ENCODE measurements around the gene EME2. TPM values are rescaled to one million over a fixed set of nuclear protein-coding genes. Genes with fewer than 3 reads are reported as not detected.
A peak's percentile ranks its signal among the peaks of the same experiment; 100 is the strongest.

Gene EME2
- total RNA-seq, 2 experiments from 2014 or later, result 28.7 to 36.3 TPM

- POLR2A ChIA-PET, result interaction anchor here (1.0 to 6.3 kb wide), 4 partner anchors 9 to 191 kb away, joined by 3 to 88 read pairs (median 4); partner anchors contain the start of genes FAHD1, MAPK8IP3, NUBP2 and RPS2
- no peaks in the 10 kb centered on the region for H3K9me3 Mint-ChIP-seq
- peaks cover 4% of the 10 kb centered on the region for H3K4me1 Mint-ChIP-seq
- DNase-seq (no peak), ATAC-seq (ENCODE audit: low read depth) (peak; percentile 7)
- H3K4me3 Mint-ChIP-seq, result peak overlapping the region; percentile 99
- H3K36me3 Mint-ChIP-seq, result peaks cover 4% of the 10 kb centered on the region
- peak overlapping the region; percentile 65 for H3K27ac Mint-ChIP-seq
- H3K27me3 Mint-ChIP-seq, result no peaks in the 10 kb centered on the region
These were observed 1.3 kb downstream of the EME2 start for GRCh38 chr16:1773703-1774447.

GRCh38 chr16:1774448-1774780, 1.8 kb downstream of the EME2 start:
- peaks cover 4% of the 10 kb centered on the region for H3K36me3 Mint-ChIP-seq
- no peak overlapping the region for H3K27ac Mint-ChIP-seq

GRCh38 chr16:1775006-1775845, 2.6 kb downstream of the EME2 start:
- Mint-ChIP-seq H3K27ac (no peak overlapping the region), H3K36me3 (peaks cover 2% of the 10 kb centered on the region), H3K4me3 (no peak overlapping the region), H3K27me3 (no peaks in the 10 kb centered on the region), H3K4me1 (peaks cover 4% of the 10 kb centered on the region), H3K9me3 (no peaks in the 10 kb centered on the region)
- DNase-seq (no peak), ATAC-seq (ENCODE audit: low read depth) (no peak)
- POLR2A ChIA-PET, result interaction anchor here (1.8 to 6.3 kb wide), 2 partner anchors 8 to 70 kb away, joined by 6 to 88 read pairs; partner anchors contain the start of genes MAPK8IP3, NUBP2 and SPSB3

More at GRCh38 chr16:1774448-1774780, 1.8 kb downstream of the EME2 start:
- Mint-ChIP-seq H3K4me1 (peaks cover 4% of the 10 kb centered on the region), H3K4me3 (peak overlapping the region; percentile 99), H3K27me3 (no peaks in the 10 kb centered on the region), H3K9me3 (no peaks in the 10 kb centered on the region)
- POLR2A ChIA-PET, result interaction anchor here (1.0 to 6.3 kb wide), 4 partner anchors 9 to 190 kb away, joined by 3 to 88 read pairs (median 4); partner anchors contain the start of genes FAHD1, MAPK8IP3, NUBP2 and RPS2
- ATAC-seq (ENCODE audit: low read depth) (no peak), DNase-seq (no peak)

GRCh38 chr16:1775846-1776671, 3.4 kb downstream of the EME2 start:
- ATAC-seq (ENCODE audit: low read depth), result no peak
- no peak overlapping the region for H3K27ac Mint-ChIP-seq
- no peak overlapping the region for H3K4me3 Mint-ChIP-seq
- POLR2A ChIA-PET, result no interaction called here
- no peaks in the 10 kb centered on the region for H3K27me3 Mint-ChIP-seq
- no peaks in the 10 kb centered on the region for H3K9me3 Mint-ChIP-seq
- peaks cover 8% of the 10 kb centered on the region for H3K4me1 Mint-ChIP-seq
- DNase-seq, result no peak
- peaks cover 2% of the 10 kb centered on the region for H3K36me3 Mint-ChIP-seq

- Mint-ChIP-seq H3K4me1 (peaks cover 13% of the 10 kb centered on the region), H3K36me3 (peaks cover 2% of the 10 kb centered on the region), H3K9me3 (no peaks in the 10 kb centered on the region), H3K27me3 (no peaks in the 10 kb centered on the region), H3K27ac (no peak overlapping the region), H3K4me3 (no peak overlapping the region)
- POLR2A ChIA-PET, result no interaction called here
- no peak for ATAC-seq (ENCODE audit: low read depth)
- no peak for DNase-seq
These were observed 4.0 kb downstream of the EME2 start for GRCh38 chr16:1776672-1776955.

- Mint-ChIP-seq H3K36me3 (peaks cover 5% of the 10 kb centered on the region), H3K27ac (no peak overlapping the region), H3K27me3 (no peaks in the 10 kb centered on the region), H3K9me3 (no peaks in the 10 kb centered on the region), H3K4me3 (no peak overlapping the region), H3K4me1 (peaks cover 15% of the 10 kb centered on the region)
- no peak for ATAC-seq (ENCODE audit: low read depth)
- no peak for DNase-seq
- POLR2A ChIA-PET, result no interaction called here
These were observed 4.4 kb downstream of the EME2 start for GRCh38 chr16:1776991-1777374.

- POLR2A ChIA-PET, result no interaction called here
- Mint-ChIP-seq H3K27me3 (no peaks in the 10 kb centered on the region), H3K4me3 (no peak overlapping the region), H3K27ac (no peak overlapping the region), H3K36me3 (peaks cover 3% of the 10 kb centered on the region), H3K4me1 (peaks cover 12% of the 10 kb centered on the region), H3K9me3 (no peaks in the 10 kb centered on the region)
- ATAC-seq (ENCODE audit: low read depth) (no peak), DNase-seq (no peak)
These were observed 5.0 kb downstream of the EME2 start for GRCh38 chr16:1777375-1778199.

- Mint-ChIP-seq H3K4me1 (peaks cover 14% of the 10 kb centered on the region), H3K27me3 (no peaks in the 10 kb centered on the region), H3K36me3 (peaks cover 3% of the 10 kb centered on the region), H3K9me3 (no peaks in the 10 kb centered on the region), H3K27ac (peak overlapping the region; percentile 20), H3K4me3 (no peak overlapping the region)
- DNase-seq, result no peak
- POLR2A ChIA-PET, result interaction anchor here (1.5 kb wide), 1 partner anchor 9 kb away, joined by 4 read pairs; no protein-coding TSS in a partner anchor
- ATAC-seq (ENCODE audit: low read depth), result no peak
These were observed 5.9 kb downstream of the EME2 start for GRCh38 chr16:1778200-1779179.

- Mint-ChIP-seq H3K36me3 (peaks cover 3% of the 10 kb centered on the region), H3K27me3 (no peaks in the 10 kb centered on the region), H3K27ac (peak overlapping the region; percentile 20), H3K4me3 (no peak overlapping the region), H3K9me3 (no peaks in the 10 kb centered on the region), H3K4me1 (peaks cover 16% of the 10 kb centered on the region)
- POLR2A ChIA-PET, result interaction anchor here (1.5 kb wide), 1 partner anchor 9 kb away, joined by 4 read pairs; no protein-coding TSS in a partner anchor
- DNase-seq (no peak), ATAC-seq (ENCODE audit: low read depth) (no peak)
These were observed 6.7 kb downstream of the EME2 start for GRCh38 chr16:1779234-1779701.

GRCh38 chr16:1779741-1780676, 7.4 kb downstream of the EME2 start:
- Mint-ChIP-seq H3K9me3 (no peaks in the 10 kb centered on the region), H3K4me3 (no peak overlapping the region), H3K36me3 (peaks cover 3% of the 10 kb centered on the region), H3K27me3 (no peaks in the 10 kb centered on the region), H3K4me1 (peaks cover 16% of the 10 kb centered on the region), H3K27ac (no peak overlapping the region)
- POLR2A ChIA-PET, result interaction anchor here (0.8 to 1.5 kb wide), 2 partner anchors 9 to 10 kb away, joined by 3 to 4 read pairs; partner anchors contain the start of gene NME3
- no peak for DNase-seq
- no peak for ATAC-seq (ENCODE audit: low read depth)

- POLR2A ChIA-PET, result interaction anchor here (0.8 to 1.1 kb wide), 2 partner anchors 10 to 18 kb away, joined by 3 read pairs; partner anchors contain the start of gene NME3
- Mint-ChIP-seq H3K9me3 (no peaks in the 10 kb centered on the region), H3K27ac (no peak overlapping the region), H3K27me3 (no peaks in the 10 kb centered on the region), H3K4me3 (peak overlapping the region; percentile 89), H3K4me1 (peaks cover 17% of the 10 kb centered on the region), H3K36me3 (peaks cover 3% of the 10 kb centered on the region)
- no peak for ATAC-seq (ENCODE audit: low read depth)
- DNase-seq, result no peak
These were observed 8.1 kb downstream of the EME2 start for GRCh38 chr16:1780677-1781072.
